ENCODE data around the gene MCOLN1.
A peak's percentile ranks its signal among the peaks of the same experiment; 100 is the strongest.

The MCOLN1 gene

GRCh38 chr19:7497292-7497691, 25.1 kb upstream of the MCOLN1 start:
- TF ChIP-seq CREB1 (IDR thresholded peaks at IDR 0.05; ENCODE audit: low read depth) = no peak
- TF ChIP-seq CEBPB (IDR thresholded peaks at IDR 0.05) = no peak
- no peak for TF ChIP-seq YY1 (IDR thresholded peaks at IDR 0.05; ENCODE audit: low read depth)
- no peak for TF ChIP-seq EGR1 (IDR thresholded peaks at IDR 0.05)
- TF ChIP-seq EP300 (IDR thresholded peaks at IDR 0.05; ENCODE audit: borderline replicate concordance) = no peak
- TF ChIP-seq RAD21 (IDR thresholded peaks at IDR 0.05; ENCODE audit: low read depth) = no peak
- TF ChIP-seq FOXM1 (IDR thresholded peaks at IDR 0.05; ENCODE audit: borderline replicate concordance, low read depth) = no peak
- no peak for TF ChIP-seq TEAD4 (IDR thresholded peaks at IDR 0.05)
- no peak for TF ChIP-seq MAX (IDR thresholded peaks at IDR 0.05)

GRCh38 chr19:7500811-7501450, 21.5 kb upstream of the MCOLN1 start:
- TF ChIP-seq TCF12 (IDR thresholded peaks at IDR 0.05; ENCODE audit: low read depth) = no peak; the same call in 1 of the 2 replicates
- TF ChIP-seq TAF1 (IDR thresholded peaks at IDR 0.05; ENCODE audit: low read depth) = 0 out of 2 replicates have a peak, but pooled peaks have one; percentile 14
- peak; percentile 99 for TF ChIP-seq MAX (IDR thresholded peaks at IDR 0.05)
- TF ChIP-seq EGR1 (IDR thresholded peaks at IDR 0.05) = no peak
- no peak for TF ChIP-seq FOXM1 (IDR thresholded peaks at IDR 0.05; ENCODE audit: borderline replicate concordance, low read depth)
- TF ChIP-seq RAD21 (IDR thresholded peaks at IDR 0.05; ENCODE audit: low read depth) = no peak
- TF ChIP-seq CREB1 (IDR thresholded peaks at IDR 0.05; ENCODE audit: low read depth) = no peak
- peak; percentile 45; the same call in 1 of the 2 replicates for TF ChIP-seq TEAD4 (IDR thresholded peaks at IDR 0.05)

GRCh38 chr19:7502552-7502951, 19.9 kb upstream of the MCOLN1 start:
- no peak for TF ChIP-seq USF1 (IDR thresholded peaks at IDR 0.05)
- no peak for TF ChIP-seq TAF1 (IDR thresholded peaks at IDR 0.05; ENCODE audit: low read depth)
- no peak for TF ChIP-seq NFIC (IDR thresholded peaks at IDR 0.05)
- no peak for TF ChIP-seq FOXM1 (IDR thresholded peaks at IDR 0.05; ENCODE audit: borderline replicate concordance, low read depth)

GRCh38 chr19:7504684-7505083, 17.7 kb upstream of the MCOLN1 start:
- TF ChIP-seq TEAD4 (IDR thresholded peaks at IDR 0.05) (no peak), EGR1 (IDR thresholded peaks at IDR 0.05) (no peak), CEBPB (IDR thresholded peaks at IDR 0.05) (no peak), ZBTB7A (IDR thresholded peaks at IDR 0.05; ENCODE audit: low read depth) (no peak), USF1 (IDR thresholded peaks at IDR 0.05) (no peak), REST (IDR thresholded peaks at IDR 0.05; ENCODE audit: low read depth) (no peak)

- TF ChIP-seq RAD21 (IDR thresholded peaks at IDR 0.05; ENCODE audit: low read depth) (no peak), CEBPB (IDR thresholded peaks at IDR 0.05) (no peak), TAF1 (IDR thresholded peaks at IDR 0.05; ENCODE audit: low read depth) (no peak), TEAD4 (IDR thresholded peaks at IDR 0.05) (no peak), NFIC (IDR thresholded peaks at IDR 0.05) (no peak), REST (IDR thresholded peaks at IDR 0.05; ENCODE audit: low read depth) (no peak), TCF12 (IDR thresholded peaks at IDR 0.05; ENCODE audit: low read depth) (no peak), MAX (IDR thresholded peaks at IDR 0.05) (no peak), CREB1 (IDR thresholded peaks at IDR 0.05; ENCODE audit: low read depth) (no peak), YY1 (IDR thresholded peaks at IDR 0.05; ENCODE audit: low read depth) (no peak), ZBTB7A (IDR thresholded peaks at IDR 0.05; ENCODE audit: low read depth) (no peak), EGR1 (IDR thresholded peaks at IDR 0.05) (no peak), EP300 (IDR thresholded peaks at IDR 0.05; ENCODE audit: borderline replicate concordance) (no peak), FOXM1 (IDR thresholded peaks at IDR 0.05; ENCODE audit: borderline replicate concordance, low read depth) (no peak)
These were observed 17.1 kb upstream of the MCOLN1 start for GRCh38 chr19:7505288-7505681.
